ENCODE results near the gene GALNT6.

DNA sequence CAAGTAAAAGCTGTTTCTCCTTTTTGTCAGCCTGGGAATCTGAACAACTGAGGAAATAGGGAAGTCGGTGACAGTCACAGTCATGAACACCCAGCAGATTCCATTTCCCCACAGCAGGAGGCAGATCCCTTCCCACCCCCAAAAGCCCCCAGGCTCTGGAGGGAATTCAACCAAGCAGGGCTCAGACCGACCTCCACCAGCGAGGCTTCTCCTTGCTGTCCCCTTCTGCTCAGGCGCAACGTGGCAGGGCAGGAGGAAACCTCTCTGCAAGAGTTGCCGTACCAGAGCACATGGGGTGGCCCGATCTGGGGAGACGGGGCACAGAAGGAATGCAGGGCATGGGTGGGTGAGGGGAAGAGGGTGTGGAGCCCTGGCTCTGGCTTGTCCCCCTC is 319 bp downstream of the GALNT6 start:
- TF ChIP-seq, protein P1, sequence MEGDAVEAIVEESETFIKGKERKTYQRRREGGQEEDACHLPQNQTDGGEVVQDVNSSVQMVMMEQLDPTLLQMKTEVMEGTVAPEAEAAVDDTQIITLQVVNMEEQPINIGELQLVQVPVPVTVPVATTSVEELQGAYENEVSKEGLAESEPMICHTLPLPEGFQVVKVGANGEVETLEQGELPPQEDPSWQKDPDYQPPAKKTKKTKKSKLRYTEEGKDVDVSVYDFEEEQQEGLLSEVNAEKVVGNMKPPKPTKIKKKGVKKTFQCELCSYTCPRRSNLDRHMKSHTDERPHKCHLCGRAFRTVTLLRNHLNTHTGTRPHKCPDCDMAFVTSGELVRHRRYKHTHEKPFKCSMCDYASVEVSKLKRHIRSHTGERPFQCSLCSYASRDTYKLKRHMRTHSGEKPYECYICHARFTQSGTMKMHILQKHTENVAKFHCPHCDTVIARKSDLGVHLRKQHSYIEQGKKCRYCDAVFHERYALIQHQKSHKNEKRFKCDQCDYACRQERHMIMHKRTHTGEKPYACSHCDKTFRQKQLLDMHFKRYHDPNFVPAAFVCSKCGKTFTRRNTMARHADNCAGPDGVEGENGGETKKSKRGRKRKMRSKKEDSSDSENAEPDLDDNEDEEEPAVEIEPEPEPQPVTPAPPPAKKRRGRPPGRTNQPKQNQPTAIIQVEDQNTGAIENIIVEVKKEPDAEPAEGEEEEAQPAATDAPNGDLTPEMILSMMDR (conservative IDR thresholded peaks at IDR 0.05; ENCODE audit: low read depth, low read length), result no peak
- TF ChIP-seq EZH2 (IDR thresholded peaks at IDR 0.05; ENCODE audit: low read length, unreplicated experiment), result no peak
- no peak for TF ChIP-seq EZH2phosphoT487 (IDR thresholded peaks at IDR 0.05; ENCODE audit: borderline replicate concordance, low read length)

All from PC-3 (cell line).